ENCODE measurements around the gene RASSF7.

RASSF7 gene

DNA sequence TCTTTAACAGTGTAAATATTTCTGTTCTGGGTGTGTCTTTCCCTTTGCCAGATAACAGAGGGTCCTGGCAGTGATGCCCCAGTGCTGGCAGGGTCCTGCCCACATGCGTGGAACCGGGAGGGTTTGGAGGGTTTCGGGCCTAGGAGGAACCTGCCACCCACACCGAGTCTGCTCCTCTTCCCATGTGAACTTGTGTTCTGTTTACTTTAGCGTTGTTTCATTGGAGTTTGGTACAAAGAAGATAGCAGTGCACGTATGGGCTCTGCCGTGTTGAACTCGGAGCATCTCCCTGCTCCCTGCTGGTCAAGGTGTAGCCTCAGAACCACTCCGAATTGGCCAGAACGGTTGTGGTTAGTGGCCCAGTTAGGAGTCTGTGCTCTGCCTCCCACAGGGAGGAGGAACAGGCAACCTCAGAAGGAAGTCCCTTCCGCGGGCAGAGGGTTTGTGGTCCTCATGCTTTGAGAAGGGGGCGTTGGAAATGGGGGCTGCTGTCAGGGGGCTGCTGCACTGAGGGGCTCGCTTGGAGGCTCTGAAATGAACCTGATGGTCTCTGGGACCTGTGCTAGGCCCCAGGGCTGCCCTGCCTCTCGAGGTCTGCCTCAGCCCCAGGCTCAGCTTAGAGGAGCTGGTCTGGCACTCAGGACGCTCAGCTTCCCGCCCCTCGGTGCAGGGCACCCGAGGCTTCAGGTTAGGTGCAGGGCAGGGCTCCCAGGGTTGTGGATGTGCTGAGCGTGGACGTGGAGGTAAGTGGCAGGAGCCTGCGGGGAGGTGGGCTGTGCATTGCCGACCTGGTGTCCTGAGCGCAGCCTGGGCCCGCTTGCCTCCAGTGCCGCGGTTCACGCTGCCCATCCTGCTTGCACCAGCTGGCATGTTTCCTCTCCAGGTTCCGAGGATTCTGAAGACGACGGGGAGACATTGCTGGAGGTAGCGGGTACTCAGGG, 25.9 kb downstream of the RASSF7 start:
- no peak for DNase-seq (ENCODE audit: low read depth)

DNA sequence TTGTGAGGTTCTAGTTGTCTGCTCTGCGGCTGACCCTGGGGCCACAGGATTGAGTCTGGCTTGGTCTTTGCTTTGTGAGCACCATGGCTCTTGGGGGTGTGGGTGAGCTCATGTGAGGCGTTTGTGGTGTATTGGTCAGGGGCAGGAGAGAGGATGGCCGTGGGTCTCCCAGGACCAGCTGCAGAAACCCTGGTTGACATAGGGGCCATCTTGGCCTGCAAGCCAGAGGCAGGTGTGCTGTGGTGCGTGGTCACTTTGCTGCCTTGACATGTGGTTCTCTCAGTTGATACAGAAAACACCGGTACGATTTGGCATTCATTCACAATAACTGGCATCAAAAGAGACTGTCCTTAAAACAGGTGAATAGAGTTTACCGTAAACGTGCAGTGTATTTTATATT, 26.8 kb downstream of the RASSF7 start:
- DNase-seq (ENCODE audit: low read depth), result no peak

DNA sequence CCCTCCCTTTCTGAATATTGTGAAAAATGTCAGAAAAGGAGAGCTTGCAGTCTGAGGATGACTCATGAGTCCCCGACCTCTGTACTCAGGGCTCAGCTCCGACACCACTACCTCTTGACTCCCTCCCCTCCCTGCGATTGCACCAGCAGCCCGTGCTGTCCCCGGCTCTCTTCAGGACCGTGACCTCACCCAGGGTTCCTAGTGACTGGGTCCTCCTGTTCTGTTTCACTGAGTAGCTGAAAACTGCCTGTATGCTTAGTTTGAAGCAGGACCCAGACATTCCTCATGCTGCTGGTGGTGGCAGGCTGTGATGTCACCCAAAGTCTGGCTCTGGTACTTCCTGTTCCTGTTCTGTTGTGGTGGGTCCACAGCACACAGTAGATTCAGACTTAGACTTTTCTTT, 27.2 kb downstream of the RASSF7 start:
- peak; percentile 76 for DNase-seq (ENCODE audit: low read depth)

DNA sequence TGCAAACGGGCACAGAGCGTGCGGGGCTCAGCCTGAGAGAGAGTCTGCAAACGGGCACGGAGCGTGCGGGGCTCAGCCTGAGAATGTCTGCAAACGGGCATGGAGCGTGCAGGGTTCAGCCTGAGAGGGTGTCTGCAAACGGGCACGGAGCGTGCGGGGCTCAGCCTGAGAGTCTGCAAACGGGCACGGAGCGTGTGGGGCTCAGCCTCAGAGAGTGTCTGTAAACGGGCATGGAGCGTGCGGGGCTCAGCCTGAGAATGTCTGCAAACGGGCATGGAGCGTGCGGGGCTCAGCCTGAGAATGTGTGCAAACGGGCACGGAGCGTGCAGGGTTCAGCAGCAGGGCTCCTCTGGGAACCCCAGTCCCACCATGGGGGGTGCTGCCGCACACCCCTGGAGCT, 29.0 kb downstream of the RASSF7 start:
- no peak for DNase-seq (ENCODE audit: low read depth)

DNA sequence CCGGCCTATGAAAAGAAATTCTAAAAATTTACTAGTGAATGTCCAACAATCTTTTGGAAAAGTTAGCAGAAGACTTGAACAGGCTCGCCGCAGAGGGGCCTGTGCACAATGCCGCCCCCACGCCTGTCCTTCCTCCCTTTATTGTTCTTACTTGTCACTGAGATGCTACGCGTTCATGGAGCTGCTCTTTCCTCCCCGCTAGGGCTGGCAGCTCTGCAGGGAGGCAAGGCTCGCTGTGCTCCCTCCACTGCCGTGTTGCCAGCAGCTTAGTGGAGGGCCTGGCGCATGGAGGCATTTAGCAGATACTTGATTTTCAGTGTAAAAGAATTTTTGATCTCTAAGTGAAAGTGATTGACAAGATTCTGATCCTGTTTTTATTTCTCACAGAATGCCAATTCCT, 30.2 kb downstream of the RASSF7 start:
- DNase-seq (ENCODE audit: low read depth), result no peak

DNA sequence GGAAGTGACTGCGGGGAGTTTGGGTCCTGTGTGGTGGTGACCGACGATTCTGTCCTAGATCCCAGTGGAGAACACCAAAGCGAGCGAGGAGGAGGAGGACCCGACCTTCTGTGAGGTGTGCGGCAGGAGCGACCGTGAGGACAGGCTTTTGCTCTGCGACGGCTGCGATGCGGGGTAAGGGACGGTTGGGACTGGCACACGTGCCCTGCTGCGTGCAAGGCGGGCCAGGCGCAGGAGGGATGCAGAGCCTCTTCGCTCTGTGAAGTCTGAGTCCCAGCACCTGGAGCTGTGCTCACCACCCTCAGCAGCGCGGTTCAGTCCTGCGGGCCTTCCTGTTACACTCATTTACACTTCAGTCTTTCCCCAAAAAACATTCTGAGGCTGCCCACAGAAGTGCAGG, 31.7 kb downstream of the RASSF7 start:
- no peak for DNase-seq (ENCODE audit: low read depth)

DNA sequence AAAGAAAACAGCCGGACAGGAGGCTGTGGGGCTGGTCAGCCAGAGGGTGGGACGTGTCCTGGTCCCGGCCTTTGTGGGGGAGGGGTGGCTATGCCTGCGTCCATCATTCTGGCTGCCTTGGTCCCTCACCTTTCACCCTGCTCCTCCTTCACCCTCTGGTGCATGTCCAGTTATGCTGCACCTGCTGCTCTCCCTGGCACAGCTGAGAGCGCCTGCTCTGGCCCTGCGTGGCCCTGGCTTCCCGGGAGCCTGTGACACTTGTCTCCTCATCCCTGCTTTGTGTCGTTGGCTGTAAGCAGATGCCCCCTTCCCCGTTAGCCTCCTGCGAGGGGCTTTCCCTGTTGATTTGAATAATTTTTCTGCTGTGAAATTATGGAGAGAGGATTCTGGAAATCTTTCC, 32.1 kb downstream of the RASSF7 start:
- DNase-seq (ENCODE audit: low read depth), result no peak

DNA sequence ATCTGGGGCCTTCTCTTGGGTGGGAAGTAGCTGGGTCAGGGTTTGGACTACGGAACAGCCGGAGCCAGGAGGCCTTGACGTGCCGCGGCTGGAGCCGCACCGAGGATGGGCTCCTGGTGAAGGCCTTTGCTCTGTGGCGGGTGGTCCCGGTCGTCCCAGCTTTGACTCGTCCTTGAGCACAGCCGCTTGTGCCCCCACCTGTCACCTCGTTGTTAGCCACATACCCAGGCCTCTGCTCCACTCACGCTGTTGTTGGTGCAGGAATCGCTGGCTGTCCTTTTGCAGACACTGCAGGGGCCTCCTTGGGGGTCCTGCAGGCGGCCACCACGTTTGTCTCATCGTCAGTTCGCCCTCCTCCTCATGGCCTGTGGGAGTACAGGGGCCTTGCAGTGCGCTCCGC, 32.6 kb downstream of the RASSF7 start:
- DNase-seq (ENCODE audit: low read depth), result no peak

DNA sequence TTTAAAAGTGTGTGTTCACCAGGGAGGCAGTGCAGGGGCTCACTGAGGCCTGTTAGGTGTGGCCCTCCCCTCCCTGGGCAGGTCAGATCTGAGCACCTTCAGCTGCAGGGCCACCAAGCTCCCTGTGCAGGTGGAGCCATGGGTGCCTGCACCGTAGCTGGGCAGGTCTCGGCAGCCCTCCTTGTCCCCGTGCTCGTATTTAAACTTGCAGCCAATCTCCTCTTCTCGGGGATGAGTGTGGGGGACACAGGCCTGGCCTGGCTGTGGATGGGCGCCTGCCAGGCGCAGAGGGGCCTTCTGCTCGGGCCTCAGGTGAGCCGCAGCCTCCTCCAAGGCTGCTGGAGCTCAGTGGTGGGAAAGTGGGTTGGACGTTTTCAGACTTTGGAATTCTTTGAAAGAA, 34.6 kb downstream of the RASSF7 start:
- no peak for DNase-seq (ENCODE audit: low read depth)

DNA sequence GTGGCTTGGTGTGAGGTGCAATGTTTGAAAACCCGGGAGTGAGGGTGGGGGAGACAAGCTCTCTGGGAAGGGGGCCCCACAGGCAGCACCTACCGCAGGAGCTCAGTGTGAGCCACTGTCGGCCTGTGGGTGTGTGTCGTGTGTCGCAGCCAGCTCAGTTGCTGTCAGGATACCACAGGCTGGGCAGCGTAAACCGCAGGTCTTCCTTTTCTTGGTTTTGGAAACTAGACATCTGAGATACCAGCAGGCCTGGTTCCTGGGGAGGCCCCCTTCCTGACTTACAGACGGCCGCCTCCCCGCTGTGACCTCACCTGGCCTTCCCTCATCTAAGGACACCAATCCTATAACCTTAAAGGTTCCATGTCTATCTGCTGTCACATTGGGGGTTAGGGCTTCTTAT, 35.6 kb downstream of the RASSF7 start:
- DNase-seq (ENCODE audit: low read depth), result no peak

DNA sequence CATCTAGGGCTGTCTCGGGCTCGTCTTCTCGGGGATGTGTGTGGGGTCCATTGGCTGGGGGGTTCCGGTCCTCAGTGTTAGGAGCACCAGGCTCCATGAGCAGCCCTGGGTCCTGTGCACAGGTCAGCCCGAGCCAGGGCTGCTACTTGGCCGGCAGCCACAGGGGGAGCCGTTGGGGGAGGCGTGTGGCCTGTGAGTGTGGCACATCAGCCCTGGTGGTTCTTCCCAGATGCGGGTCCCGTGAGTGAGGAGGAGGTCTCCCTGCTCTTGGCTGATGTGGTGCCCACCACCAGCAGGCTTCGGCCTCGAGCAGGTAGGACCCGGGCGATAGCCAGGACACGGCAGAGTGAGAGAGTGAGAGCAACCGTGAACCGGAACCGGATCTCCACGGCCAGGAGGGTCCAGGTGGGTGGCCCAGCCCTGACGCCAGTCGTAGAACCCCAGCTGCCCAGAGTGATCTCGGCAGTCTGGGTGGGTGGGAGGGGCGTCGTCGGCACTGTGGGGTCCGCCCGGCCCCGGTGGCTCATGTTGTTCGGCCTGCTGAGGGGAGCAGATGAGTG, 36.5 kb downstream of the RASSF7 start:
- no peak for DNase-seq (ENCODE audit: low read depth)

DNA sequence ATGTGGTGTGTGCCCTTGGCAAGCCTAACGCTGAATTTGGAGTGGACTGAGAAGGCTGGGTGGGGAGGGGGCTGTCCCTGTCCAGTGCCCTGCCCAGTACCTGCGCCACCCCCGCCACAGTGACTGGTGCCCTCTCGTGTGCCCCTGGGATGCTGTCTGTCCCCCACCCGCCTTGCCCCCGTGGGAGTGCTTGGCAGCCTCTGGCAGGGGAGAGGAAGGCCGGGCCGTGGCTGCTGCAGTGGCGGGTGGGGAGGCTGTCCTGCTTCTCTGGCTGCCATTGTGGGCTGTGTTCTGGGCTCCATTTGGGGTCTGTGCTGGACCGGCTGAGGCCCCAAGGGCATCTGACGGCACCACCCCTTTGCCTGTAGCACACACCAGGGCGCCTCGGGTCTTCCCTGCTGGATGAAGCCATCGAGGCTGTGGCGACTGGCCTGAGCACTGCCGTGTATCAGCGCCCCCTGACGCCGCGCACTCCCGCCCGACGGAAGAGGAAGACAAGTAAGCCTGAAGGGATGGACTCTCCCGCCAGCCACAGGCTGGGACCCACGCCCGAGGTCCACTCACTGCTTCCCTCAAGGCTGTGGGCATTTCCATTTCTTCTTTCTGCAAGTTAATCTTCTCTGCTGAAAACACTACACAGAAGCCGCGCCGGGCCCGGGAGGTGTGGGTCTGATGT, 37.4 kb downstream of the RASSF7 start:
- DNase-seq (ENCODE audit: low read depth), result no peak

DNA sequence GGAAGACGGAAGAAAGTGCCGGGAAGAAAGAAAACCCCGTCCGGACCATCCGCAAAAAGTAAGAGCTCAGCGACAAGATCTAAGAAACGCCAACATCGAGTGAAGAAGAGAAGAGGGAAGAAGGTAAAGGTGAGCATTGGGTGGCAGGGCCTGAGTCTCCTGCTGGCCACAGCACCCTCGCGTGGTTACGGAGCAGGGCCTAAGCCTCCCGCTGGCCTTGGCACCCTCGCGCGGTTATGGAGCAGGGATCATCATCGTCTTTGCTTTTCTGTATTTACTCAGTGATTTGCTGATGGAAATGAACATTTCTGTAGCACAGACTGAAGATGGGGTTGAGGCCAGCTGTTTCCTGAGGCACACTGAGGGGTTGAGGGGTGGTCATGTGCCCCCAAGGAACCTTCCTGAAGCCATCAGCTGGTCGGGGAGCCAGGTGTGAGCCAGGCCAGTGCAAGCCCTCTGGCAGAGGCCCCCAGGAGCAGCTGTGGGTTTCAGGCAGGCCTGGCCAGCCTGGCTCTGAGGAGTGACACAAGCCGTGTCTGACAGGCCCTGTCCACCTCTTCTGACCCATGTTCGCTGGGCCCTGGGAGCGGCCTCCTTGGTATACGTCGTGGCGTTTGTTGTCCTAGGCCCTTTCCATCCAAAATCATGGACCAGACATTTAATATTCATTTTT, 40.9 kb downstream of the RASSF7 start:
- no peak for DNase-seq (ENCODE audit: low read depth)

DNA sequence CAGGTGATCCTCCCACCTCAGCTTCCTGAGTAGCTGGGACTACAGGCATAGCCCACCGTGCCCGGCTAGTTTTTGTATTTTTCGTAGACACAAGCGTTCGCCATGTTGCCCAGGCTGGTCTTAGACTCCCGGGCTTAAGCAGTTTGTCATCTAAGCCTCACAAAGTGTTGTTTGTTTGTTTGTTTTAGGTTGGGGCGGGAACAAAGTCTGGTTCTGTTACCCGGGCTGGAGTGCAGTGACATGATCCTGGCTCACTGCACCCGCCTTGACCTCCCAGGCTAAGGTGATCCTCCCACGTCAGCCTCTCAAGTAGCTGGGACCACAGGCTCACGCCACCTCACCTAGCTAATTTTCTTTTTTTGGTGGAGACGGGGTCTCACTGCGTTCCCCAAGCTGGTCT, 42.4 kb downstream of the RASSF7 start:
- DNase-seq (ENCODE audit: low read depth), result no peak

DNA sequence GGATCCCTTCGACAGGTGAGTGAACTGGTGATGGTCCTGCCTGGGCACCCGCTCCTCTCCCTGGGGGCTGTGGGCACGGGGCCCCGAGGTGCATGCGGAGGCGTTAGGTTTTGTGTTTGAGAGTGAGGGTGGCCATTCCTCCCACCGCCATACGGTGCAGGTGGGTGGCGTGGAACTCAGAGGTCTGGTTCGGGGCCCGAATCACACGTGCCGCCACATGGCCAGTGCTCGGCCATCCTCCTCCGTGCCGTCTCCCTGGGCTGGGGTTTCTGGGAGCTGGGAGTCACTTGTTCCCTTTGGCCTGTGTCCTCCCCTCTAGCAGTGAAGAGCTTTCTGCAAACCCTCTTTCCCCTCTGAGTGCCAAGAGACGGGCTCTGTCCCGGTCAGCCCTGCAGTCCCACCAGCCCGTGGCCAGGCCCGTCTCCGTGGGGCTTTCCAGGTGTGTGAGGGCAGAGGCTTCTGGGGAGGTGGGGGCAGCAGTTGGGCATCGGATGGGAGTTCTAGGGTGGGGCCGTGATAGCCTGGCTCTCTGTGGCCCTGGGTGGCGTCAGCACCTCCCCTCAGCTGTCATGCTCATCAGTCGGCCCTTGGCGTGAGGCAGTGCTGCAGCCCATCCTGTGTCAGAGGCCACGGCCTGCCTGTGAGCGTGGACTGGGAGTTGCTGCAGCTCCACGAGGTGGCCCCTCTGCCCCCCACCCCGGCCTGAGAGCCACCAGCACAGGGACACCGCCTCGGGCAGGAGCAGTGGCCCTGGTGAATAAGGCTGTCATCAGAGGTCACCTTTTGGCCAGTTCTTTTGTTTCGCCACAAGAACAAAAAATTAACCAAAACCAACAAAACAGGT, 44.7 kb downstream of the RASSF7 start:
- DNase-seq (ENCODE audit: low read depth), result no peak

DNA sequence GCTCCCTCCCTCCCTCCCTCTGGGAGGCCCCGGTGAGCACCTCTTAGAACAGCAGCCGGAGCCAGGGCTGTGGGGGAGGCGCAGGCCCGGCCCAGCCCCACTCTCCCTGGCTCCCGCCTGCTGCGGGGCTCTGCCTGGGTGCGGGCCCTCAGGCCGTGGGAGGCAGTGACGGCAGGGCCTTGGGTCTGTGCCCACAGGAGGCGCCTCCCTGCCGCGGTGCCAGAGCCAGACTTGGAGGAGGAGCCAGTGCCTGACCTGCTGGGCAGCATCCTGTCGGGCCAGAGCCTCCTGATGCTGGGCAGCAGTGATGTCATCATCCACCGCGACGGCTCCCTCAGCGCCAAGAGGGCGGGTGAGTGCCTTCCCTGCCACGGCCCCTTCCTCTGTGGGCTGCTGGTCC, 45.5 kb downstream of the RASSF7 start:
- DNase-seq (ENCODE audit: low read depth), result no peak

DNA sequence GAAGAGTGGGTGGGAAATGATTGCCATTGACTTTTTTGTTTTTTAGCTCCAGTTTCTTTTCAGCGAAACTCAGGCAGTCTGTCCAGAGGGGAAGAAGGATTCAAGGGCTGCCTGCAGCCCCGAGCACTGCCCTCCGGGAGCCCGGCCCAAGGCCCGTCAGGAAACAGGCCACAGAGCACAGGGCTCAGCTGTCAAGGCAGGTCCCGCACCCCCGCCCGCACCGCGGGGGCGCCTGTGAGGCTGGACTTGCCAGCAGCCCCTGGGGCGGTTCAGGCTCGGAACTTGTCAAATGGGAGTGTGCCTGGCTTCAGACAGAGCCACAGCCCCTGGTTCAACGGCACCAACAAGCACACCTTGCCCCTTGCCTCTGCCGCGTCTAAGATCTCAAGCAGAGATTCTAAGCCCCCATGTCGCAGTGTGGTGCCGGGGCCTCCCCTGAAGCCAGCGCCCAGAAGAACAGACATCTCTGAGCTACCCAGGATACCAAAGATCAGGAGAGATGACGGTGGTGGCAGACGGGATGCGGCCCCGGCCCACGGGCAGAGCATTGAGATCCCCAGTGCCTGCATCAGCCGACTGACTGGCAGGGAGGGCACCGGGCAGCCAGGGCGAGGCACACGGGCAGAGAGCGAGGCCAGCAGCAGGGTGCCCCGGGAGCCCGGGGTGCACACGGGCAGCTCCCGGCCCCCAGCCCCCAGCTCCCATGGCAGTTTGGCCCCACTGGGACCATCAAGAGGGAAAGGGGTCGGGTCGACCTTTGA, 46.4 kb downstream of the RASSF7 start:
- no peak for DNase-seq (ENCODE audit: low read depth)

DNA sequence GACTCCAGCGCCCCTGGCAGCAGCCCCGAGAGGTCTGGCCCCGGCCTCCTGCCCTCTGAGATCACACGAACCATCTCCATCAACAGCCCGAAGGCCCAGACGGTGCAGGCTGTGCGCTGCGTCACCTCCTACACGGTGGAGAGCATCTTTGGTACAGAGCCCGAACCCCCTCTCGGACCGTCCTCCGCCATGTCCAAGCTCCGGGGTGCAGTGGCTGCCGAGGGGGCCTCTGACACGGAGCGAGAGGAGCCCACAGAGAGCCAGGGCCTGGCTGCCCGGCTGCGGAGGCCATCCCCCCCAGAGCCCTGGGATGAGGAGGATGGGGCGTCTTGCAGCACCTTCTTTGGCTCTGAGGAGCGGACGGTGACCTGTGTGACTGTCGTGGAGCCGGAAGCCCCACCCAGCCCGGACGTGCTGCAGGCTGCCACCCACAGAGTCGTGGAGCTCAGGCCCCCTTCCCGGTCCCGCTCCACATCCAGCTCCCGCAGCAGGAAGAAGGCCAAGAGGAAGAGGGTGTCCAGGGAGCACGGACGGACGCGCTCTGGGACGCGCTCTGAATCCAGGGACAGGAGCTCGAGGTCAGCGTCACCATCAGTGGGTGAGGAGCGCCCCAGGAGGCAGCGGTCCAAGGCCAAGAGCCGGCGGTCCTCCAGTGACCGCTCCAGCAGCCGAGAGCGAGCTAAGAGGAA, 47.3 kb downstream of the RASSF7 start:
- no peak for DNase-seq (ENCODE audit: low read depth)

DNA sequence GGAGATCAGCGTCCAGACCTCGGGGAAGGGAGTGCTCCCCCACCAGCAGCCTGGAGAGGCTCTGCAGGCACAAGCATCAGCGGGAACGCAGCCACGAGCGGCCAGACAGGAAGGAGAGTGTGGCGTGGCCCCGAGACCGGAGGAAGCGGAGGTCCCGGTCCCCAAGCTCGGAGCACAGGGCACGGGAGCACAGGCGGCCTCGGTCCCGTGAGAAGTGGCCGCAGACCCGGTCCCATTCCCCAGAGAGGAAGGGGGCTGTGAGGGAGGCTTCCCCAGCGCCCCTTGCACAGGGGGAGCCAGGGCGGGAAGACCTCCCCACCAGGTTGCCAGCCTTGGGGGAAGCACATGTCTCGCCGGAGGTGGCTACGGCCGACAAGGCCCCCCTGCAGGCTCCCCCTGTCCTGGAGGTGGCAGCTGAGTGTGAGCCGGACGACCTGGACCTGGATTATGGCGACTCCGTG, 48.1 kb downstream of the RASSF7 start:
- no peak for DNase-seq (ENCODE audit: low read depth)

DNA sequence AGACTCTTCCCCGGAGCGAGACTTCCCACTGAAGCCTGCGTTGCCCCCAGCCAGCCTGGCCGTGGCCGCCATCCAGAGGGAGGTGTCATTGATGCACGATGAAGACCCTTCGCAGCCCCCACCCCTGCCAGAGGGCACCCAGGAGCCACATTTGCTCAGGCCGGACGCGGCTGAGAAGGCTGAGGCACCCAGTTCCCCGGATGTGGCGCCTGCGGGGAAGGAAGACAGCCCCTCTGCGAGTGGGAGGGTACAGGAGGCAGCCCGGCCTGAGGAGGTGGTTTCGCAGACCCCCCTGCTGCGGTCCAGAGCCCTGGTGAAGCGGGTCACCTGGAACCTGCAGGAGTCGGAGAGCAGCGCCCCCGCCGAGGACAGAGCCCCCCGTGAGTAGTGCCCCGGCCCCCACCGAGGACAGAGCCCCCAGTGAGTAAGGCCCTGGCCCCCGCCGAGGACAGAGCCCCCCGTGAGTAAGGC, 48.6 kb downstream of the RASSF7 start:
- no peak for DNase-seq (ENCODE audit: low read depth)
